MCF 10A (cell line): Measurements from ENCODE around the gene JMJD4. TPM values are rescaled to one million over a fixed set of nuclear protein-coding genes. Genes with fewer than 3 reads are reported as not detected.
A peak's percentile ranks its signal among the peaks of the same experiment; 100 is the strongest.
"Not testable (repeated sequence)": the region's sequence is repeated elsewhere in the genome, so short reads cannot be mapped to it uniquely, and the experiment has no call there.

Experiments
- BruUV-seq: library from RNA; stranded (reverse); fragments of 400-500 nt; replicated peaks from 2 replicates; lab custom pipeline; 2021; lab: Mats Ljungman, UMichigan
- CTCF ChIA-PET: fragments of 300-600 bp; sonication (Branson Sonifier 250); formaldehyde crosslinking; extraction: SDS; loops from one replicate; lab custom pipeline; 2021; ENCODE audit warnings: antibody characterized with exemption, inconsistent platforms; lab: Yijun Ruan, JAX
- POLR2A ChIA-PET: fragments of 300-600, 350-650 bp; sonication (Branson Sonifier 250); formaldehyde crosslinking; extraction: SDS; loops from one replicate; lab custom pipeline; 2020; ENCODE audit warnings: antibody characterized with exemption, inconsistent platforms; lab: Yijun Ruan, JAX
- DNase-seq: peaks from one replicate; pipeline ENCODE4 v3.0.0-alpha.2; 2018; ENCODE audit not compliant: unreplicated experiment
- H3K27ac Mint-ChIP-seq: one replicate; pipeline ENCODE4 v1.8.0; 2022; ENCODE audit warnings: mild to moderate bottlenecking, low read depth, mixed read lengths; ENCODE audit not compliant: unreplicated experiment
- H3K27me3 Mint-ChIP-seq: one replicate; pipeline ENCODE4 v1.8.0; 2022; ENCODE audit warnings: mixed read lengths; ENCODE audit not compliant: insufficient read depth, unreplicated experiment
- H3K36me3 Mint-ChIP-seq: one replicate; pipeline ENCODE4 v1.8.0; 2022; ENCODE audit warnings: mild to moderate bottlenecking, moderate library complexity, mixed read lengths; ENCODE audit not compliant: insufficient read depth, unreplicated experiment
- H3K4me1 Mint-ChIP-seq: one replicate; pipeline ENCODE4 v1.8.0; 2022; ENCODE audit warnings: mixed read lengths; ENCODE audit not compliant: insufficient read depth, unreplicated experiment
- H3K4me3 Mint-ChIP-seq: one replicate; pipeline ENCODE4 v1.8.0; 2022; ENCODE audit warnings: mild to moderate bottlenecking, moderate library complexity, mixed read lengths; ENCODE audit not compliant: unreplicated experiment
- H3K9me3 Mint-ChIP-seq: one replicate; pipeline ENCODE4 v1.8.0; 2022; ENCODE audit warnings: mixed read lengths; ENCODE audit not compliant: unreplicated experiment
- intact Hi-C: fragments of 100-400 bp; cut with micrococcal nuclease; formaldehyde crosslinking; loops from 2 replicates; pipeline ENCODE4 v1.14.1; 2022
- total RNA-seq: library from RNA; stranded (reverse); gene quantifications from 2 replicates; pipeline ENCODE4 v1.2.3, GENCODE V29; 2022
- TF ChIP-seq, protein P1 (sequence below): fragments of 200-600 bp; IDR thresholded peaks from one replicate; pipeline ENCODE4 v1.8.0; 2022; ENCODE audit warnings: antibody characterized with exemption, mild to moderate bottlenecking; ENCODE audit not compliant: unreplicated experiment

The JMJD4 gene
- total RNA-seq, 1 experiment from 2014 or later = 43.2 TPM

DNA sequence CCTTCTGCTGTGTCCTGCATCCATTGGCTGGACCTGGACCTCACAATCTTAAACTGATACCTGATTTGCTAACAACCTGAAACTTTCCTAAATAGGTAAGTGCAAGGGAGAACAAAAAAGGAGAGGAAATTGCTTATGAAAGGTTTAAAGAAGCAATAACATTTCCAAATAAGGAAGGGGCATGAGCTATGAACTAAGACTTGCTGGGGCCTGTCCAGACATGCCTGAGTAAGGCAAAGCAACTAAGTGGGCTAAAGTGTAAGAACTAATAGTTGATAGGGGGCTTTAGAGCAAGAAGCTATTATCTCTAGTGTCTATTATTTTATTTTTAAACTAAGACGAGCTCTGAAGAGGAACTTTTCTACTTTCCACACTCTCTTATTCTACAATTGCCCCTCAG is 11.6 kb downstream of the JMJD4 start:
- peak; percentile 29 for DNase-seq
- intact Hi-C loops = no loop called here
- TF ChIP-seq, protein P1, sequence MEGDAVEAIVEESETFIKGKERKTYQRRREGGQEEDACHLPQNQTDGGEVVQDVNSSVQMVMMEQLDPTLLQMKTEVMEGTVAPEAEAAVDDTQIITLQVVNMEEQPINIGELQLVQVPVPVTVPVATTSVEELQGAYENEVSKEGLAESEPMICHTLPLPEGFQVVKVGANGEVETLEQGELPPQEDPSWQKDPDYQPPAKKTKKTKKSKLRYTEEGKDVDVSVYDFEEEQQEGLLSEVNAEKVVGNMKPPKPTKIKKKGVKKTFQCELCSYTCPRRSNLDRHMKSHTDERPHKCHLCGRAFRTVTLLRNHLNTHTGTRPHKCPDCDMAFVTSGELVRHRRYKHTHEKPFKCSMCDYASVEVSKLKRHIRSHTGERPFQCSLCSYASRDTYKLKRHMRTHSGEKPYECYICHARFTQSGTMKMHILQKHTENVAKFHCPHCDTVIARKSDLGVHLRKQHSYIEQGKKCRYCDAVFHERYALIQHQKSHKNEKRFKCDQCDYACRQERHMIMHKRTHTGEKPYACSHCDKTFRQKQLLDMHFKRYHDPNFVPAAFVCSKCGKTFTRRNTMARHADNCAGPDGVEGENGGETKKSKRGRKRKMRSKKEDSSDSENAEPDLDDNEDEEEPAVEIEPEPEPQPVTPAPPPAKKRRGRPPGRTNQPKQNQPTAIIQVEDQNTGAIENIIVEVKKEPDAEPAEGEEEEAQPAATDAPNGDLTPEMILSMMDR = no peak
- H3K36me3 Mint-ChIP-seq = peaks cover 8% of the 10 kb centered on the region
- ChIA-PET CTCF (interaction anchor here (0.7 to 1.0 kb wide), 3 partner anchors 23 to 181 kb away, joined by 3 to 4 read pairs (median 3); no protein-coding TSS in a partner anchor), POLR2A (interaction anchor here (0.5 to 2.9 kb wide), 7 partner anchors 8 to 1738 kb away, joined by 3 to 14 read pairs (median 3); partner anchors contain the start of genes JMJD4, SNAP47 and WNT9A)
- H3K27me3 Mint-ChIP-seq = no peaks in the 10 kb centered on the region
- peak overlapping the region; percentile 90 for H3K27ac Mint-ChIP-seq
- peaks cover 21% of the 10 kb centered on the region for H3K4me1 Mint-ChIP-seq
- no TSS peak for BruUV-seq
- peaks cover 59% of the 10 kb centered on the region for H3K9me3 Mint-ChIP-seq
- no peak overlapping the region for H3K4me3 Mint-ChIP-seq

- Mint-ChIP-seq H3K4me3 (no peak overlapping the region), H3K36me3 (no peaks in the 10 kb centered on the region), H3K27me3 (no peaks in the 10 kb centered on the region), H3K27ac (no peak overlapping the region), H3K9me3 (peaks cover 77% of the 10 kb centered on the region), H3K4me1 (peaks cover 9% of the 10 kb centered on the region)
- TF ChIP-seq, protein P1 = no peak
- ChIA-PET CTCF (no interaction called here), POLR2A (interaction anchor here (1.3 kb wide), 1 partner anchor 11 kb away, joined by 3 read pairs; no protein-coding TSS in a partner anchor)
- no peak for DNase-seq
- BruUV-seq = no TSS peak
- intact Hi-C loops = no loop called here
Measured at GRCh38 chr1:227718932-227719331, 16.2 kb downstream of the JMJD4 start.

- BruUV-seq = no TSS peak
- Mint-ChIP-seq H3K36me3 (no peaks in the 10 kb centered on the region), H3K4me1 (peaks cover 5% of the 10 kb centered on the region), H3K9me3 (peaks cover 52% of the 10 kb centered on the region), H3K4me3 (no peak overlapping the region), H3K27me3 (no peaks in the 10 kb centered on the region), H3K27ac (no peak overlapping the region)
- intact Hi-C loops = no loop called here
- TF ChIP-seq, protein P1 = no peak
- ChIA-PET POLR2A (interaction anchor here (0.7 kb wide), 1 partner anchor 68 kb away, joined by 4 read pairs; no protein-coding TSS in a partner anchor), CTCF (no interaction called here)
- DNase-seq = no peak
Measured at GRCh38 chr1:227712648-227713047, 22.5 kb downstream of the JMJD4 start.

DNA sequence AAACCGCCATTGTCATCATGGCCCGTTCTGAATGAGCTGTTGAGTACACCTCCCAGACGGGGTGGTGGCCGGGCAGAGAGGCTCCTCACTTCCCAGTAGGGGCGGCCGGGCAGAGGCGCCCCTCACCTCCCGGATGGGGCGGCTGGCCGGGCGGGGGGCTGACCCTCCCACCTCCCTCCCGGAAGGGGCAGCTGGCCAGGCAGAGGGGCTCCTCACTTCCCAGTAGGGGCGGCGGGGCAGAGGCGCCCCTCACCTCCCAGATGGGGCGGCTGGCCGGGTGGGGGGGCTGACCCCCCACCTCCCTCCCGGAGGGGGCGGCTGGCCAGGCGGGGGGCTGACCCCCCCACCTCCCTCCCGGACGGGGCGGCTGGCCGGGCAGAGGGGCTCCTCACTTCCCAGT is 24.6 kb downstream of the JMJD4 start:
- BruUV-seq, H3K27me3 Mint-ChIP-seq, POLR2A ChIA-PET, H3K36me3 Mint-ChIP-seq, H3K4me3 Mint-ChIP-seq, intact Hi-C loops, H3K4me1 Mint-ChIP-seq, CTCF ChIA-PET, DNase-seq, H3K27ac Mint-ChIP-seq: not testable (repeated sequence)
- H3K9me3 Mint-ChIP-seq = peaks cover 39% of the 10 kb centered on the region
